Astrocyte of the cerebellum (primary cell): ENCODE data around the gene SERHL2.
A peak's percentile ranks its signal among the peaks of the same experiment; 100 is the strongest.
"Not testable (repeated sequence)": the region's sequence is repeated elsewhere in the genome, so short reads cannot be mapped to it uniquely, and the experiment has no call there.

Experiments
- DNase-seq: peaks from one replicate; pipeline ENCODE4 v3.0.0-alpha.2; 2011; ENCODE audit warnings: low read depth
- H3K4me3 ChIP-seq: 2 replicates; pipeline ENCODE4 v1.5.1; 2011; ENCODE audit warnings: mild to moderate bottlenecking, low read depth, low read length, moderate library complexity
- CTCF ChIP-seq: IDR thresholded peaks from 2 replicates; pipeline ENCODE4 v1.5.1; 2012; ENCODE audit warnings: low read length, low read depth, moderate library complexity, mild to moderate bottlenecking; ENCODE audit errors: missing control alignments
- in situ Hi-C: cut with HindIII; loops from 2 replicates; pipeline ENCODE4 v1.10.0; 2017; ENCODE audit warnings: low sequenced_read_pairs

SERHL2 gene

GRCh38 chr22:42553475-42554361 lies at the start of gene SERHL2:
TSS of gene SERHL2 (plus strand) at chr22:42553956. CDS start at chr22:42554021, 65 bp downstream.
- TF ChIP-seq CTCF, result no peak
- peak within 1 kb of the TSS; percentile 50 for H3K4me3 ChIP-seq
- in situ Hi-C loops, result no loop called here
- DNase-seq, result peak; percentile 9

- H3K4me3 ChIP-seq, DNase-seq, in situ Hi-C loops: not testable (repeated sequence)
Measured at GRCh38 chr22:42508327-42508974, 45.3 kb upstream of the SERHL2 start.

GRCh38 chr22:42508975-42509364 lies 44.8 kb upstream of the SERHL2 start:
- in situ Hi-C loops, result not testable (repeated sequence)

GRCh38 chr22:42509548-42509947 lies 44.2 kb upstream of the SERHL2 start:
- TF ChIP-seq CTCF, result no peak
- in situ Hi-C loops, result no loop called here
- DNase-seq, result no peak

More at GRCh38 chr22:42508975-42509364, 44.8 kb upstream of the SERHL2 start:
- not testable (repeated sequence) for DNase-seq, H3K4me3 ChIP-seq

GRCh38 chr22:42511401-42511891 lies 42.3 kb upstream of the SERHL2 start:
- no peak overlapping the region for H3K4me3 ChIP-seq
- DNase-seq, result no peak
- no peak for TF ChIP-seq CTCF
- in situ Hi-C loops, result no loop called here

More at GRCh38 chr22:42509548-42509947, 44.2 kb upstream of the SERHL2 start:
- no peak overlapping the region for H3K4me3 ChIP-seq

GRCh38 chr22:42512273-42512990 lies 41.3 kb upstream of the SERHL2 start:
- TF ChIP-seq CTCF, result peak; percentile 37
- peak; percentile 12 for DNase-seq
- in situ Hi-C loops, H3K4me3 ChIP-seq: not testable (repeated sequence)

GRCh38 chr22:42514331-42514730 lies 39.4 kb upstream of the SERHL2 start:
- H3K4me3 ChIP-seq, DNase-seq, in situ Hi-C loops: not testable (repeated sequence)

- H3K4me3 ChIP-seq, in situ Hi-C loops: not testable (repeated sequence)
Measured at GRCh38 chr22:42515304-42515703, 38.5 kb upstream of the SERHL2 start.

More at GRCh38 chr22:42515304-42515703, 38.5 kb upstream of the SERHL2 start:
- DNase-seq, result not testable (repeated sequence)
